Skin epidermis (tissue), 12 donors: ENCODE measurements around the gene GRHPR.
A peak's percentile ranks its signal among the peaks of the same experiment; 100 is the strongest.

ENCODE experiments used
- H3K27ac ChIP-seq, 21 experiments: fragments of 200-600 bp; sonication (generic) in 11 of 21; one replicate each; pipeline ENCODE4 v1.5.0; 2020; ENCODE audit warnings: mild to moderate bottlenecking in 3 of 21, inconsistent platforms in 2 of 21, moderate library complexity in 2 of 21
- H3K4me3 ChIP-seq, 7 experiments: fragments of 200-600 bp; sonication (generic) in 2 of 7; one replicate each; pipeline ENCODE4 v1.5.0; 2020; ENCODE audit warnings: inconsistent platforms in 2 of 7, mild to moderate bottlenecking in 2 of 7, moderate library complexity in 1 of 7

The GRHPR gene

GRCh38 chr9:37422289-37423104 lies at the start of gene GRHPR:
TSS of gene GRHPR (plus strand) at chr9:37422696. CDS start at chr9:37422751, 55 bp downstream.
- peak within 1 kb of the TSS in 20 of 21 experiments; percentile 69 to 93 (median 90) for H3K27ac ChIP-seq
- H3K4me3 ChIP-seq: peak within 1 kb of the TSS; percentile 57 to 94 (median 81)

- no peak overlapping the region for H3K4me3 ChIP-seq
- H3K27ac ChIP-seq: no peak overlapping the region
These were observed 49.7 kb upstream of the GRHPR start for GRCh38 chr9:37372839-37373238.

- no peak overlapping the region for H3K4me3 ChIP-seq
- H3K27ac ChIP-seq: no peak overlapping the region
These were observed 48.9 kb upstream of the GRHPR start for GRCh38 chr9:37373621-37374020.

GRCh38 chr9:37374892-37375291 lies 47.6 kb upstream of the GRHPR start:
- no peak overlapping the region for H3K27ac ChIP-seq

GRCh38 chr9:37377688-37378612 lies 44.5 kb upstream of the GRHPR start:
- Histone ChIP-seq H3K27ac (no peak overlapping the region), H3K4me3 (no peak overlapping the region)

More at GRCh38 chr9:37374892-37375291, 47.6 kb upstream of the GRHPR start:
- H3K4me3 ChIP-seq: no peak overlapping the region

GRCh38 chr9:37378613-37379004 lies 43.9 kb upstream of the GRHPR start:
- Histone ChIP-seq H3K27ac (no peak overlapping the region), H3K4me3 (no peak overlapping the region)

- no peak overlapping the region for H3K4me3 ChIP-seq
- no peak overlapping the region for H3K27ac ChIP-seq
These were observed 42.7 kb upstream of the GRHPR start for GRCh38 chr9:37379835-37380234.

GRCh38 chr9:37380570-37380969 lies 41.9 kb upstream of the GRHPR start:
- H3K27ac ChIP-seq: no peak overlapping the region
- H3K4me3 ChIP-seq: no peak overlapping the region

GRCh38 chr9:37381094-37381741 lies 41.3 kb upstream of the GRHPR start:
- no peak overlapping the region for H3K4me3 ChIP-seq

GRCh38 chr9:37382161-37382981 lies 40.1 kb upstream of the GRHPR start:
- Histone ChIP-seq H3K4me3 (no peak overlapping the region), H3K27ac (peak overlapping the region in 2 of 21 experiments; percentile 21 to 35)

More at GRCh38 chr9:37381094-37381741, 41.3 kb upstream of the GRHPR start:
- H3K27ac ChIP-seq: no peak overlapping the region

GRCh38 chr9:37382982-37383357 lies 39.5 kb upstream of the GRHPR start:
- peak overlapping the region in 1 of 21 experiments; percentile 21 for H3K27ac ChIP-seq
- no peak overlapping the region for H3K4me3 ChIP-seq

- Histone ChIP-seq H3K4me3 (no peak overlapping the region), H3K27ac (no peak overlapping the region)
These were observed 39.1 kb upstream of the GRHPR start for GRCh38 chr9:37383393-37383792.

- Histone ChIP-seq H3K27ac (no peak overlapping the region), H3K4me3 (no peak overlapping the region)
These were observed 38.4 kb upstream of the GRHPR start for GRCh38 chr9:37383876-37384746.

- Histone ChIP-seq H3K27ac (no peak overlapping the region), H3K4me3 (no peak overlapping the region)
These were observed 37.2 kb upstream of the GRHPR start for GRCh38 chr9:37385286-37385685.

GRCh38 chr9:37386988-37387387 lies 35.5 kb upstream of the GRHPR start:
- Histone ChIP-seq H3K27ac (no peak overlapping the region), H3K4me3 (no peak overlapping the region)

GRCh38 chr9:37390759-37391158 lies 31.7 kb upstream of the GRHPR start:
- H3K4me3 ChIP-seq: no peak overlapping the region
- no peak overlapping the region for H3K27ac ChIP-seq

GRCh38 chr9:37392272-37392671 lies 30.2 kb upstream of the GRHPR start:
- no peak overlapping the region for H3K27ac ChIP-seq
- H3K4me3 ChIP-seq: no peak overlapping the region

- Histone ChIP-seq H3K27ac (no peak overlapping the region), H3K4me3 (no peak overlapping the region)
These were observed 27.3 kb upstream of the GRHPR start for GRCh38 chr9:37395229-37395628.
